ENCODE measurements around the gene CRACR2B. TPM values are rescaled to one million over a fixed set of nuclear protein-coding genes. Genes with fewer than 3 reads are reported as not detected.
A peak's percentile ranks its signal among the peaks of the same experiment; 100 is the strongest.

Gene CRACR2B
- total RNA-seq, 4 donors from 2014 or later, result 82.7 to 373 (median 210) TPM

DNA sequence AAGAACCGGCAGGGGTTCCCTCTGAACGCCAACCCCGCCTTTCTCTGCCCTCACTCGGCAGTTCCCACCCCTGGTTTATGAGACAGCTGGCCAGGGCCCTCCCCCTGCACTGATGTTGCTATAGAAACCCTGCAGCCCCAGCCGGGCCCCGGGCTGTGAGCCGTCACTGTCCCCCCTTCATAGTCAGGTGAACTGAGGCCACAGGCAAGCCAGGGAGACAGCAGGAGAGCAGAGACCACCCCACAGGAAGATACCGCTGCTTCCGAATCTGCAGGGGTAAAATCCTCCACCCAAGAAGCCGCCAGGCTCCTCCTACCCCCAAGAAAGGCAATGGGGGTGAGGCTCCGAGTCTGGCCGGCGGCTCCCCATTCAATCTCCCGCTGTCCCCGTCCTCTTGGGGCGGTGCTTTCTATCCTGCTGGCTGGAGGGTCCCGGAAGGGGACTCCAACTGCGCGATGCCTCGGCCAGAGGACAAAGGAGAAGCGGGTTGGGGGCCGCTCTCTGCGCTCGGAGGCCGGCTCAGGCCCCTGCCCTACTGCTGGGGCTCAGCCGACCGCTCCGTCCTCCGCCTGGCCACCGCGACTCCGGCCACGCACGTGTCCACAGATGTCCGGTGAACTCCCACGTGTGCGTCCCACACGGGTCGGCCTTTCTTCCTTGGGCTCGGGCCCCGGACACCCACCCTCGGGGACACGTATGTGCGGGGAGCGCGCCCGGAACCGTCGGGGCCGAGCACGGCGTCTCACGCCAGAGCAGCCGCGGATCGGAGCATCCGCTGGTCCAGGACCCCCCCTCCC lies 30.2 kb upstream of the CRACR2B start:
- 2% methylated on average over 43 of the region's 57 CpGs; no CpG with 5 or more reads in 1 of the 2 donors for WGBS, 2 donors (ENCODE audit: low coverage in 1 of 2)
- TF ChIP-seq POLR2AphosphoS5 (IDR thresholded peaks at IDR 0.05), result no peak
- TF ChIP-seq CTCF (IDR thresholded peaks at IDR 0.05), result no peak
- TF ChIP-seq POLR2A (IDR thresholded peaks at IDR 0.05), result no peak
- no peaks in the 10 kb centered on the region for H3K27me3 ChIP-seq
- no peaks in the 10 kb centered on the region for H3K36me3 ChIP-seq
- peak overlapping the region; percentile 59 to 75 (median 72) for H3K4me3 ChIP-seq
- peaks cover 16 to 35% (median 30%) of the 10 kb centered on the region in 4 donors for H3K4me1 ChIP-seq
- peak; percentile 80 for DNase-seq
- intact Hi-C loops (cut with DNase I; ENCODE audit: low total_unique reads) (no loop called here), in situ Hi-C loops (cut with MboI; ENCODE audit: low pct_ligation_motif_present in 1 of 4, low pct_unique_long_range_greater_than_20kb in 1 of 4, low sequenced_read_pairs in 3 of 4) (no loop called here)
- peak overlapping the region; percentile 81 to 94 (median 88) for H3K27ac ChIP-seq
- H3K9me3 ChIP-seq, result no peaks in the 10 kb centered on the region

GRCh38 chr11:798093-798713 lies 29.5 kb upstream of the CRACR2B start, which contains the start of gene SLC25A22:
Gene SLC25A22 (minus strand): TSS chr11:798281. CDS start chr11:795006, 3,275 bp downstream.
- intact Hi-C loops (cut with DNase I; ENCODE audit: low total_unique reads) (no loop called here), in situ Hi-C loops (cut with MboI; ENCODE audit: low pct_ligation_motif_present in 1 of 4, low pct_unique_long_range_greater_than_20kb in 1 of 4, low sequenced_read_pairs in 3 of 4) (no loop called here)
- Histone ChIP-seq H3K4me3 (peak within 1 kb of the TSS; percentile 59 to 75 (median 72)), H3K36me3 (no peaks in the 10 kb centered on the region), H3K27me3 (no peaks in the 10 kb centered on the region), H3K4me1 (peaks cover 16 to 35% (median 30%) of the 10 kb centered on the region in 4 donors), H3K27ac (peak within 1 kb of the TSS; percentile 81 to 94 (median 88)), H3K9me3 (no peaks in the 10 kb centered on the region)
- WGBS, 2 donors (ENCODE audit: low coverage in 1 of 2), result 12% methylated on average over 11 of the region's 69 CpGs; no CpG with 5 or more reads in 1 of the 2 donors
- peak; percentile 83 for DNase-seq
- TF ChIP-seq CTCF (IDR thresholded peaks at IDR 0.05) (peak; percentile 72 to 94 (median 87)), POLR2A (IDR thresholded peaks at IDR 0.05) (no peak)

DNA sequence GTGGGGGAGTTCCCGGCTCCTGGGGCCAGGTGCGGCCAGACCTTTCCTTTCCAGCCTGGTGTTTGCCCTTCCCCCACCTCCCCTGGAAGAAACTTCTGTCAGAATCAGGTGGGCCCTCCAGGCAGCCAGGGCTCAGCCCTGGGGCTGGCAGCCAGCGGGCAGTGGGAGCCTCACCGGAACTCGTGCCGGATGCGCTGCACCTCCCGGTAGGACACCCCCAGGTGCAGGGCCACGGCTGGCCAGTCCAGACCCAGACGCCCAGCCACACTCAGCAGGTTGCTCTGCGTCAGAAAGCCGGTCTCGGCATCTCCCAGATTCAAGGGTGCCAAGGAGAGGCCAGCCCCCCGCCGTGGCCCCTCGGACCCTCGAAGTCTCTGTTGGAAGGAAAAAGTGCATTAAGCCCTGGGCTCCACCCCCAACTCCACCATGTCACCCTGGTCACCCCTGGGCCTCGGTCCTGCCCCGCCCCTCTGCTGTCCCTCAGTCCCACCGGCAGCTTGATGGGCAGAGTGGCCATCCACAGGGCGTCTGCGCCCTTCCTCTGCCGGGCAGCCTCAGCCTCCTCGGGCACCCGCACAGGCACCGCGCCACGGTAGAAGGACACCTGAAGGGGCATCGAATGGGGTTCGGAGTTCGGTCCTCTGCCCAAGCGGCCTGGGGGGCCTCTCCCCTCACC lies 27.9 kb upstream of the CRACR2B start:
- no peak for DNase-seq
- Histone ChIP-seq H3K4me3 (no peak overlapping the region), H3K27me3 (no peaks in the 10 kb centered on the region), H3K36me3 (no peaks in the 10 kb centered on the region), H3K9me3 (no peaks in the 10 kb centered on the region), H3K27ac (no peak overlapping the region), H3K4me1 (peaks cover 29 to 47% (median 39%) of the 10 kb centered on the region in 4 donors)
- intact Hi-C loops (cut with DNase I; ENCODE audit: low total_unique reads) (no loop called here), in situ Hi-C loops (cut with MboI; ENCODE audit: low pct_ligation_motif_present in 1 of 4, low pct_unique_long_range_greater_than_20kb in 1 of 4, low sequenced_read_pairs in 3 of 4) (no loop called here)
- no peak for TF ChIP-seq POLR2A (IDR thresholded peaks at IDR 0.05)
- WGBS, 2 donors (ENCODE audit: low coverage in 1 of 2), result 94% methylated on average over 28 of the region's 32 CpGs; no CpG with 5 or more reads in 1 of the 2 donors

- no peaks in the 10 kb centered on the region for H3K27me3 ChIP-seq
- TF ChIP-seq CTCF (IDR thresholded peaks at IDR 0.05) (no peak), POLR2AphosphoS5 (IDR thresholded peaks at IDR 0.05) (no peak), EP300 (IDR thresholded peaks at IDR 0.05; ENCODE audit: low read depth) (no peak), POLR2A (IDR thresholded peaks at IDR 0.05) (no peak)
- H3K4me3 ChIP-seq, result no peak overlapping the region
- H3K27ac ChIP-seq, result no peak overlapping the region
- no peaks in the 10 kb centered on the region for H3K36me3 ChIP-seq
- in situ Hi-C loops (cut with MboI; ENCODE audit: low pct_ligation_motif_present in 1 of 4, low pct_unique_long_range_greater_than_20kb in 1 of 4, low sequenced_read_pairs in 3 of 4), result no loop called here
- no peak for DNase-seq
- WGBS, 2 donors (ENCODE audit: low coverage in 1 of 2), result 93% methylated on average over 26 of the region's 30 CpGs; no CpG with 5 or more reads in 1 of the 2 donors
- intact Hi-C loops (cut with DNase I; ENCODE audit: low total_unique reads), result no loop called here
- peaks cover 26 to 44% (median 34%) of the 10 kb centered on the region in 4 donors for H3K4me1 ChIP-seq
- H3K9me3 ChIP-seq, result no peaks in the 10 kb centered on the region
These were observed 27.2 kb upstream of the CRACR2B start for GRCh38 chr11:800473-800872.

Measured in transverse colon (tissue), 4 donors.